Vagina (tissue), 2 donors: Measurements from ENCODE around the gene RNU6-7.

Source experiments
- CTCF ChIP-seq, 3 experiments: fragments of 450-650 bp in 2 of 3; fragments of 200-600 bp in 1 of 3; sonication (generic) in 1 of 3; IDR thresholded peaks; one replicate each; pipeline ENCODE4 v1.5.1; 2017 to 2019; ENCODE audit warnings: antibody characterized with exemption in 3 of 3, mild to moderate bottlenecking in 2 of 3, moderate library complexity in 2 of 3
- POLR2A ChIP-seq, 2 donors: fragments of 450-650 bp; IDR thresholded peaks; one replicate each; pipeline ENCODE4 v1.6.1; 2017; ENCODE audit warnings: antibody characterized with exemption in 2 of 2, mild to moderate bottlenecking in 2 of 2, moderate library complexity in 2 of 2
- POLR2AphosphoS5 ChIP-seq, 2 donors: sonication (generic); formaldehyde crosslinking; IDR thresholded peaks; one replicate each; pipeline ENCODE4 v1.9.0; 2017; ENCODE audit warnings: antibody characterized with exemption in 2 of 2, mild to moderate bottlenecking in 2 of 2, low read depth in 1 of 2; ENCODE audit not compliant: insufficient read depth in 1 of 2

GRCh38 chr14:32209471-32209870, 7.6 kb downstream of the RNU6-7 start:
- TF ChIP-seq POLR2AphosphoS5 (IDR thresholded peaks at IDR 0.05; ENCODE audit: insufficient read depth in 1 of 2, low read depth in 1 of 2) (no peak), CTCF (IDR thresholded peaks at IDR 0.05) (no peak), POLR2A (IDR thresholded peaks at IDR 0.05) (no peak)
